GM12878 (cell line): ENCODE results near the gene URI1.

Experiments used
- CEBPB ChIP-seq, 2 experiments: fragments of 150-350 bp in 1 of 2; IDR thresholded peaks; 2 replicates each; pipeline ENCODE4 v1.6.1; 2012 to 2014; ENCODE audit warnings: low read depth in 2 of 2, low read length in 2 of 2, borderline replicate concordance in 1 of 2, inconsistent platforms in 1 of 2
- CREB1 ChIP-seq: IDR thresholded peaks from 2 replicates; pipeline ENCODE4 v1.6.1; 2012; ENCODE audit warnings: low read depth, mild to moderate bottlenecking, inconsistent platforms
- MXI1 ChIP-seq: fragments of 150-350 bp; IDR thresholded peaks from 2 replicates; pipeline ENCODE4 v1.6.1; 2011; ENCODE audit warnings: low read depth, mild to moderate bottlenecking, inconsistent platforms, low read length, improper control_type of control experiment
- POLR2A ChIP-seq: IDR thresholded peaks from 2 replicates; pipeline ENCODE4 v1.6.1; 2011; ENCODE audit warnings: low read depth, mild to moderate bottlenecking, low read length
- POLR2AphosphoS5 ChIP-seq: IDR thresholded peaks from 2 replicates; pipeline ENCODE4 v1.6.1; 2011; ENCODE audit warnings: mild to moderate bottlenecking, low read length, inconsistent platforms
- RAD21 ChIP-seq: IDR thresholded peaks from 2 replicates; pipeline ENCODE4 v1.6.1; 2011; ENCODE audit warnings: mild to moderate bottlenecking, low read depth, low read length, moderate library complexity; ENCODE audit not compliant: insufficient read depth
- SIN3A ChIP-seq: IDR thresholded peaks from 2 replicates; pipeline ENCODE4 v1.6.1; 2012; ENCODE audit warnings: low read depth, low read length, improper control_type of control experiment
- SPI1 ChIP-seq: IDR thresholded peaks from 2 replicates; pipeline ENCODE4 v1.6.1; 2011; ENCODE audit warnings: low read depth, mild to moderate bottlenecking, low read length, moderate library complexity, borderline replicate concordance; ENCODE audit not compliant: insufficient read depth
- TCF7 ChIP-seq: IDR thresholded peaks from 2 replicates; pipeline ENCODE4 v1.6.1; 2014; ENCODE audit warnings: antibody characterized with exemption, borderline replicate concordance
- TF ChIP-seq, protein P1 (sequence below), 3 experiments: IDR thresholded peaks in 2 of 3; conservative IDR thresholded peaks in 1 of 3; 2 replicates each; pipeline ENCODE4 v1.5.1; 2011; ENCODE audit warnings: low read depth in 3 of 3, low read length in 3 of 3, mild to moderate bottlenecking in 3 of 3, control low read depth in 2 of 3, moderate library complexity in 2 of 3, inconsistent platforms in 1 of 3, mixed read lengths in 1 of 3; ENCODE audit not compliant: control insufficient read depth in 2 of 3, insufficient read depth in 1 of 3; ENCODE audit errors: extremely low read depth in 1 of 3
- TF ChIP-seq, protein P2 (sequence below): fragments of 450-650 bp; formaldehyde crosslinking; IDR thresholded peaks from 2 replicates; pipeline ENCODE4 v1.4.0; 2020; ENCODE audit warnings: mild to moderate bottlenecking, moderate library complexity
- TF ChIP-seq, protein P3 (sequence below): IDR thresholded peaks from 2 replicates; pipeline ENCODE4 v1.6.1; 2012; ENCODE audit warnings: low read depth, low read length, improper control_type of control experiment

DNA sequence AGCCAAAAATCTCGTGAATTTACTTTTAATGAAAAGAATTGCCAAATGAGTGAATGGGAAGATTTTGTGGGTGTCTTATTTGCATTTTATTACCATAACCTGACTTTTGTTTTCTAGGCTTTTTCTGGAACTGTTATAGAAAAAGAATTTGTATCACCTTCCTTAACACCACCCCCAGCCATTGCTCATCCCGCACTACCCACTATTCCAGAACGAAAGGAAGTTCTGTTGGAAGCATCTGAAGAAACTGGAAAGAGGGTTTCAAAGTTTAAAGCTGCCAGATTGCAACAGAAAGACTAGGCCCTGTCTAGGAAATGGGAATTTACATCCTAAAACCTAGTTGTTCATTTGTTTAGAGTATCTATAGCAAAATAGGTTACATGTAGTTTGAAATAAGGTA lies 72.7 kb downstream of the URI1 start:
- TF ChIP-seq, protein P1, sequence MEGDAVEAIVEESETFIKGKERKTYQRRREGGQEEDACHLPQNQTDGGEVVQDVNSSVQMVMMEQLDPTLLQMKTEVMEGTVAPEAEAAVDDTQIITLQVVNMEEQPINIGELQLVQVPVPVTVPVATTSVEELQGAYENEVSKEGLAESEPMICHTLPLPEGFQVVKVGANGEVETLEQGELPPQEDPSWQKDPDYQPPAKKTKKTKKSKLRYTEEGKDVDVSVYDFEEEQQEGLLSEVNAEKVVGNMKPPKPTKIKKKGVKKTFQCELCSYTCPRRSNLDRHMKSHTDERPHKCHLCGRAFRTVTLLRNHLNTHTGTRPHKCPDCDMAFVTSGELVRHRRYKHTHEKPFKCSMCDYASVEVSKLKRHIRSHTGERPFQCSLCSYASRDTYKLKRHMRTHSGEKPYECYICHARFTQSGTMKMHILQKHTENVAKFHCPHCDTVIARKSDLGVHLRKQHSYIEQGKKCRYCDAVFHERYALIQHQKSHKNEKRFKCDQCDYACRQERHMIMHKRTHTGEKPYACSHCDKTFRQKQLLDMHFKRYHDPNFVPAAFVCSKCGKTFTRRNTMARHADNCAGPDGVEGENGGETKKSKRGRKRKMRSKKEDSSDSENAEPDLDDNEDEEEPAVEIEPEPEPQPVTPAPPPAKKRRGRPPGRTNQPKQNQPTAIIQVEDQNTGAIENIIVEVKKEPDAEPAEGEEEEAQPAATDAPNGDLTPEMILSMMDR (IDR thresholded peaks at IDR 0.05 in 2 of 3, conservative IDR thresholded peaks at IDR 0.05 in 1 of 3; ENCODE audit: control insufficient read depth in 2 of 3, extremely low read depth in 1 of 3, insufficient read depth in 1 of 3, low read depth in 3 of 3, low read length in 3 of 3) = no peak
- TF ChIP-seq, protein P2, sequence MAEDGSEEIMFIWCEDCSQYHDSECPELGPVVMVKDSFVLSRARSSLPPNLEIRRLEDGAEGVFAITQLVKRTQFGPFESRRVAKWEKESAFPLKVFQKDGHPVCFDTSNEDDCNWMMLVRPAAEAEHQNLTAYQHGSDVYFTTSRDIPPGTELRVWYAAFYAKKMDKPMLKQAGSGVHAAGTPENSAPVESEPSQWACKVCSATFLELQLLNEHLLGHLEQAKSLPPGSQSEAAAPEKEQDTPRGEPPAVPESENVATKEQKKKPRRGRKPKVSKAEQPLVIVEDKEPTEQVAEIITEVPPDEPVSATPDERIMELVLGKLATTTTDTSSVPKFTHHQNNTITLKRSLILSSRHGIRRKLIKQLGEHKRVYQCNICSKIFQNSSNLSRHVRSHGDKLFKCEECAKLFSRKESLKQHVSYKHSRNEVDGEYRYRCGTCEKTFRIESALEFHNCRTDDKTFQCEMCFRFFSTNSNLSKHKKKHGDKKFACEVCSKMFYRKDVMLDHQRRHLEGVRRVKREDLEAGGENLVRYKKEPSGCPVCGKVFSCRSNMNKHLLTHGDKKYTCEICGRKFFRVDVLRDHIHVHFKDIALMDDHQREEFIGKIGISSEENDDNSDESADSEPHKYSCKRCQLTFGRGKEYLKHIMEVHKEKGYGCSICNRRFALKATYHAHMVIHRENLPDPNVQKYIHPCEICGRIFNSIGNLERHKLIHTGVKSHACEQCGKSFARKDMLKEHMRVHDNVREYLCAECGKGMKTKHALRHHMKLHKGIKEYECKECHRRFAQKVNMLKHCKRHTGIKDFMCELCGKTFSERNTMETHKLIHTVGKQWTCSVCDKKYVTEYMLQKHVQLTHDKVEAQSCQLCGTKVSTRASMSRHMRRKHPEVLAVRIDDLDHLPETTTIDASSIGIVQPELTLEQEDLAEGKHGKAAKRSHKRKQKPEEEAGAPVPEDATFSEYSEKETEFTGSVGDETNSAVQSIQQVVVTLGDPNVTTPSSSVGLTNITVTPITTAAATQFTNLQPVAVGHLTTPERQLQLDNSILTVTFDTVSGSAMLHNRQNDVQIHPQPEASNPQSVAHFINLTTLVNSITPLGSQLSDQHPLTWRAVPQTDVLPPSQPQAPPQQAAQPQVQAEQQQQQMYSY = no peak
- no peak for TF ChIP-seq TCF7
- TF ChIP-seq CREB1 = no peak
- no peak for TF ChIP-seq POLR2A
- TF ChIP-seq RAD21 = no peak
- no peak for TF ChIP-seq CEBPB (IDR thresholded peaks at IDR 0.05; ENCODE audit: borderline replicate concordance in 1 of 2, low read depth in 2 of 2, low read length in 2 of 2)
- TF ChIP-seq SPI1 = no peak
- TF ChIP-seq SIN3A = no peak
- TF ChIP-seq MXI1 = no peak
- TF ChIP-seq, protein P3, sequence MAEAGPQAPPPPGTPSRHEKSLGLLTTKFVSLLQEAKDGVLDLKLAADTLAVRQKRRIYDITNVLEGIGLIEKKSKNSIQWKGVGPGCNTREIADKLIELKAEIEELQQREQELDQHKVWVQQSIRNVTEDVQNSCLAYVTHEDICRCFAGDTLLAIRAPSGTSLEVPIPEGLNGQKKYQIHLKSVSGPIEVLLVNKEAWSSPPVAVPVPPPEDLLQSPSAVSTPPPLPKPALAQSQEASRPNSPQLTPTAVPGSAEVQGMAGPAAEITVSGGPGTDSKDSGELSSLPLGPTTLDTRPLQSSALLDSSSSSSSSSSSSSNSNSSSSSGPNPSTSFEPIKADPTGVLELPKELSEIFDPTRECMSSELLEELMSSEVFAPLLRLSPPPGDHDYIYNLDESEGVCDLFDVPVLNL = no peak
- no peak for TF ChIP-seq POLR2AphosphoS5
